Measurements from ENCODE around the gene SLC35F2.

DNA sequence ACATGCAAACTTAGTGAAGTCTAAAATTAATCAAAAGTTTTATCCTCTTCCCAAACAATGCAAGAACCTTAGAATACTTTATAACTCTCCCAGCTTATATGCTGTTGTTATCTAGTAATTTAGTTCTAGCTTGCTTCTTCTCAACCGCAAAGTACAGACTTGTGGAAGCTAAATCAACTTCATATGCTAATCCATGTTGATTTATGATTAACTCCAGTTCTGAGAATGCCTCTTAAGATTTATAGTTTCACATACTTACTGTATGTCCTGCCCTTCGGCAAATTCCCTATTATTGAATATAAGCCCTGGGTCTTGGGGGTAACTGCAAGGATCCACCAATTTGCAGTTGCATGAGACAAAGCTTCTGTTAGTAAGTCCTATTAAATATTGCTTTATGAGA, 17.6 kb upstream of the SLC35F2 start:
- TF ChIP-seq, protein P1, sequence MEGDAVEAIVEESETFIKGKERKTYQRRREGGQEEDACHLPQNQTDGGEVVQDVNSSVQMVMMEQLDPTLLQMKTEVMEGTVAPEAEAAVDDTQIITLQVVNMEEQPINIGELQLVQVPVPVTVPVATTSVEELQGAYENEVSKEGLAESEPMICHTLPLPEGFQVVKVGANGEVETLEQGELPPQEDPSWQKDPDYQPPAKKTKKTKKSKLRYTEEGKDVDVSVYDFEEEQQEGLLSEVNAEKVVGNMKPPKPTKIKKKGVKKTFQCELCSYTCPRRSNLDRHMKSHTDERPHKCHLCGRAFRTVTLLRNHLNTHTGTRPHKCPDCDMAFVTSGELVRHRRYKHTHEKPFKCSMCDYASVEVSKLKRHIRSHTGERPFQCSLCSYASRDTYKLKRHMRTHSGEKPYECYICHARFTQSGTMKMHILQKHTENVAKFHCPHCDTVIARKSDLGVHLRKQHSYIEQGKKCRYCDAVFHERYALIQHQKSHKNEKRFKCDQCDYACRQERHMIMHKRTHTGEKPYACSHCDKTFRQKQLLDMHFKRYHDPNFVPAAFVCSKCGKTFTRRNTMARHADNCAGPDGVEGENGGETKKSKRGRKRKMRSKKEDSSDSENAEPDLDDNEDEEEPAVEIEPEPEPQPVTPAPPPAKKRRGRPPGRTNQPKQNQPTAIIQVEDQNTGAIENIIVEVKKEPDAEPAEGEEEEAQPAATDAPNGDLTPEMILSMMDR (IDR thresholded peaks at IDR 0.05; ENCODE audit: poor library complexity), result no peak
- no peak for TF ChIP-seq EZH2 (IDR thresholded peaks at IDR 0.05; ENCODE audit: borderline replicate concordance)
- no peak for TF ChIP-seq EZH2phosphoT487 (IDR thresholded peaks at IDR 0.05; ENCODE audit: low read depth, severe bottlenecking, unreplicated experiment)
